OCI-LY7 (cell line): ENCODE results near the gene PRR18. TPM values are rescaled to one million over a fixed set of nuclear protein-coding genes. Genes with fewer than 3 reads are reported as not detected.

Source experiments
- BruUV-seq: library from RNA; stranded (reverse); fragments of 400-500 nt; replicated peaks from 2 replicates; lab custom pipeline; 2021; lab: Mats Ljungman, UMichigan
- CTCF ChIA-PET: fragments of 300-600 bp; sonication (Branson Sonifier 250); formaldehyde crosslinking; loops from one replicate; lab custom pipeline; 2022; ENCODE audit warnings: antibody characterized with exemption; ENCODE audit not compliant: unreplicated experiment; lab: Charles Lee
- POLR2A ChIA-PET: fragments of 300-600 bp; sonication (Branson Sonifier 250); formaldehyde crosslinking; loops from one replicate; lab custom pipeline; 2022; ENCODE audit warnings: antibody characterized with exemption; lab: Charles Lee
- DNase-seq: peaks from one replicate; pipeline ENCODE4 v3.0.0-alpha.2; 2015; ENCODE audit warnings: low spot score
- H2AFZ ChIP-seq: fragments of 200-600 bp; sonication (generic), shearing (Covaris generic); 2 replicates; pipeline ENCODE4 v1.6.1; 2014; ENCODE audit warnings: mild to moderate bottlenecking, antibody characterized with exemption, low read length, moderate library complexity
- H3K27ac ChIP-seq: fragments of 200-600 bp; sonication (generic); 2 replicates; pipeline ENCODE4 v1.5.1; 2014; ENCODE audit warnings: mixed run types, low read depth, mild to moderate bottlenecking, moderate library complexity, low read length, inconsistent platforms; ENCODE audit not compliant: poor library complexity, severe bottlenecking
- H3K36me3 ChIP-seq: fragments of 200-600 bp; sonication (generic); 2 replicates; pipeline ENCODE4 v1.6.1; 2014; ENCODE audit warnings: mild to moderate bottlenecking, antibody characterized with exemption, low read length, moderate library complexity, mixed read lengths; ENCODE audit not compliant: insufficient read depth
- H3K4me1 ChIP-seq: fragments of 200-600 bp; sonication (generic); 2 replicates; pipeline ENCODE4 v1.5.1; 2014; ENCODE audit warnings: mild to moderate bottlenecking, low read length; ENCODE audit not compliant: insufficient read depth, poor library complexity, severe bottlenecking
- H3K4me2 ChIP-seq: fragments of 200-600 bp; sonication (generic); 2 replicates; pipeline ENCODE4 v1.6.1; 2014; ENCODE audit warnings: mild to moderate bottlenecking, low read length
- H3K4me3 ChIP-seq: fragments of 200-600 bp; sonication (generic); 2 replicates; pipeline ENCODE4 v1.5.1; 2014; ENCODE audit warnings: mild to moderate bottlenecking, low read depth, low read length; ENCODE audit not compliant: poor library complexity, severe bottlenecking
- H3K79me2 ChIP-seq: fragments of 200-600 bp; sonication (generic); 2 replicates; pipeline ENCODE4 v1.6.1; 2016; ENCODE audit warnings: low read depth, mild to moderate bottlenecking, low read length, moderate library complexity, mixed read lengths; ENCODE audit not compliant: insufficient read depth
- H3K9me2 ChIP-seq: fragments of 200-600 bp; sonication (generic); 2 replicates; pipeline ENCODE4 v1.6.1; 2016; ENCODE audit warnings: mild to moderate bottlenecking, low read length, mixed read lengths; ENCODE audit not compliant: insufficient read depth
- H3K9me3 ChIP-seq: fragments of 200-600 bp; sonication (generic); 2 replicates; pipeline ENCODE4 v1.6.1; 2014; ENCODE audit warnings: mild to moderate bottlenecking, mixed run types, low read length, mixed read lengths
- H4K20me1 ChIP-seq: fragments of 200-600 bp; sonication (generic); 2 replicates; pipeline ENCODE4 v1.6.1; 2014; ENCODE audit warnings: mild to moderate bottlenecking, antibody characterized with exemption, low read length, moderate library complexity, mixed read lengths; ENCODE audit not compliant: insufficient read depth
- EZH2phosphoT487 ChIP-seq: fragments of 200-600 bp; sonication (generic); IDR thresholded peaks from 2 replicates; pipeline ENCODE4 v1.6.1; 2018; ENCODE audit warnings: low read depth, borderline replicate concordance, mild to moderate bottlenecking, mixed run types, antibody characterized with exemption, low read length, moderate library complexity, mixed read lengths
- intact Hi-C: fragments of 100-400 bp; cut with micrococcal nuclease; formaldehyde crosslinking; loops from one replicate; pipeline ENCODE4 v1.10.0; 2022; ENCODE audit not compliant: unreplicated experiment
- total RNA-seq, 2 experiments: library from RNA; depleted of rRNA in 1 of 2; stranded (reverse); fragments of >200 nt in 1 of 2; shearing (Covaris generic) in 1 of 2; gene quantifications; 2 replicates each; pipeline ENCODE4 v1.2.3, GENCODE V29; 2014 to 2022
- TF ChIP-seq, protein P1 (sequence below): fragments of 200-600 bp; sonication (generic); conservative IDR thresholded peaks from 2 replicates; pipeline ENCODE4 v1.5.1; 2014; ENCODE audit warnings: mild to moderate bottlenecking, antibody characterized with exemption, low read length, moderate library complexity, mixed read lengths

PRR18 gene
- total RNA-seq, 2 experiments from 2014 or later, result 0.13 to 0.38 TPM

DNA sequence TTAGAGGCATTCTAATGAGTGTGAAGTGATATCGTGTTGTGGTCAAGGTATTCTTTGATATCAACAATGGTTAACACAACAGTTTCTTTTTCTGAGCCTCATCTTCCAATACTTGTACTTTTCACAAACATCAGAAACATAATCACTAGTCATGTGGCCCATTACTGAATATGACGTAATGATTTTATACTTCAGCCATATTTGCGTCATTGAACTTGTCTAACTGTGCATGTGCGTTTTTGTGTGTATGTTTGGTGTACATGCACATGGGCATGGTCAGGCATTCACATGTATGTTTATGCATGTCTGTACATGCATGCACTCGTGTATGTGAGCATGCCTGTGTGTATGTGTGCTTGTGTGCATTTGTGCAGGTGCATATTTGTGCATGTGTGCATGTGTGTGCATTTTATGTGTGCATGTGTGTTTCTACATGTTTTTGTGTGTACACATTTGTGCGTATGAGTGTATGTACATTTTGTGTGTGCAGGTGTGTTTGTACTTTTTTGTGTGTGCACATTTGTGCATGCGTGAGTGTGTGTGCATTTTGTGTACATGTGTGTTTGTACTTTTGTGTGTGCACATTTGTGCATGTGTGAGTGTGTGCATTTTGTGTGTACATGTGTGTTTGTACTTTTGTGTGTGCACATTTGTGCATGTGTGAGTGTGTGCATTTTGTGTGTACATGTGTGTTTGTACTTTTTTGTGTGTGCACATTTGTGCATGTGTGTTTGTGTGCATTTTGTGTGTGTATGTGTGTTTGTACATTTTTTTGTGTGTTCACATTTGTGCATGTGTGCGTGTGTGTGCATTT is 29.4 kb downstream of the PRR18 start:
- no peaks in the 10 kb centered on the region for H4K20me1 ChIP-seq
- BruUV-seq, result no TSS peak
- H3K9me2 ChIP-seq, result no peaks in the 10 kb centered on the region
- no peaks in the 10 kb centered on the region for H3K36me3 ChIP-seq
- no peak for DNase-seq
- peaks cover 14% of the 10 kb centered on the region for H3K4me1 ChIP-seq
- POLR2A ChIA-PET, result interaction anchor here (1.0 kb wide), 1 partner anchor 29 kb away, joined by 3 read pairs; the partner anchor contains the start of gene PRR18
- TF ChIP-seq, protein P1, sequence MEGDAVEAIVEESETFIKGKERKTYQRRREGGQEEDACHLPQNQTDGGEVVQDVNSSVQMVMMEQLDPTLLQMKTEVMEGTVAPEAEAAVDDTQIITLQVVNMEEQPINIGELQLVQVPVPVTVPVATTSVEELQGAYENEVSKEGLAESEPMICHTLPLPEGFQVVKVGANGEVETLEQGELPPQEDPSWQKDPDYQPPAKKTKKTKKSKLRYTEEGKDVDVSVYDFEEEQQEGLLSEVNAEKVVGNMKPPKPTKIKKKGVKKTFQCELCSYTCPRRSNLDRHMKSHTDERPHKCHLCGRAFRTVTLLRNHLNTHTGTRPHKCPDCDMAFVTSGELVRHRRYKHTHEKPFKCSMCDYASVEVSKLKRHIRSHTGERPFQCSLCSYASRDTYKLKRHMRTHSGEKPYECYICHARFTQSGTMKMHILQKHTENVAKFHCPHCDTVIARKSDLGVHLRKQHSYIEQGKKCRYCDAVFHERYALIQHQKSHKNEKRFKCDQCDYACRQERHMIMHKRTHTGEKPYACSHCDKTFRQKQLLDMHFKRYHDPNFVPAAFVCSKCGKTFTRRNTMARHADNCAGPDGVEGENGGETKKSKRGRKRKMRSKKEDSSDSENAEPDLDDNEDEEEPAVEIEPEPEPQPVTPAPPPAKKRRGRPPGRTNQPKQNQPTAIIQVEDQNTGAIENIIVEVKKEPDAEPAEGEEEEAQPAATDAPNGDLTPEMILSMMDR, result no peak
- no peak for TF ChIP-seq EZH2phosphoT487
- CTCF ChIA-PET, result interaction anchor here (1.0 to 1.5 kb wide), 2 partner anchors 15 to 122 kb away, joined by 3 to 5 read pairs; no protein-coding TSS in a partner anchor
- no peak overlapping the region for H3K4me3 ChIP-seq
- intact Hi-C loops, result loop anchor here (5.0 kb wide), 1 partner anchor 391 kb away; no protein-coding TSS in a partner anchor
- H3K79me2 ChIP-seq, result no peaks in the 10 kb centered on the region
- no peak overlapping the region for H3K4me2 ChIP-seq
- no peaks in the 10 kb centered on the region for H3K9me3 ChIP-seq
- H3K27ac ChIP-seq, result no peak overlapping the region
- H2AFZ ChIP-seq, result no peak overlapping the region

DNA sequence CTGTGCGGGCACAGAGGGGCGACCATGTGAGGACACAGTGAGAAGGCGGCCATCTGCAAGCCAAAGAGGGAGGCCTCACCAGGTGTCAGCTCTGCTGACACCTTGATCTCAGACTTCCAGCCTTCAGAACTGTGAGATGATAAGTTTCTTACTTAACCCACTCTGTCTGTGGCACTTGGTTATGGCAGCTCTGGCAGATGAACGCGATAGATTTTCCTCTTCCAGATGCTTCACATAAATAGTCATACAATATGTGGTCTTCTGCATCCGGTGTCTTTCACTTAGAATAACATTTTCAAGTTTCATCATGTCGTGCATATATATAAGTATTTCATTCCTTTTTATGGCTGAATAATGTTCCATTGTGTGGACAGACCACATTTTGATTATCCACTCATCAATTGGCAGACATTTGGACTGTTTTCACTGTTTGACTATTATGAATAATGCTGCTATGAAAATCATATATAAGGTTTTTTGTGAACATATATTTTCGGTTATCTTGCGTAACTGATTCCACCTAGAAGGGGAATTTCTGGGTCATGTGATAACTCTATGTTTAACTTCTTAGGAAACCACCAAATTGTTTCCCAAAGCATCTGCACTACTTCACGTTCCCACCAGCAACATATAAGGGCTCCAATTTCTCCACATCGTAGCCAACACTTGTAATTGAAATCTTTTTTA is 30.2 kb downstream of the PRR18 start:
- no peaks in the 10 kb centered on the region for H3K79me2 ChIP-seq
- no peak overlapping the region for H2AFZ ChIP-seq
- no peak overlapping the region for H3K27ac ChIP-seq
- no peaks in the 10 kb centered on the region for H3K36me3 ChIP-seq
- H3K4me3 ChIP-seq, result no peak overlapping the region
- no peaks in the 10 kb centered on the region for H3K9me2 ChIP-seq
- TF ChIP-seq EZH2phosphoT487, result no peak
- TF ChIP-seq, protein P1, result no peak
- intact Hi-C loops, result loop anchor here (5.0 kb wide), 1 partner anchor 391 kb away; no protein-coding TSS in a partner anchor
- no peak for DNase-seq
- peaks cover 14% of the 10 kb centered on the region for H3K4me1 ChIP-seq
- no peaks in the 10 kb centered on the region for H4K20me1 ChIP-seq
- POLR2A ChIA-PET, result no interaction called here
- no peak overlapping the region for H3K4me2 ChIP-seq
- H3K9me3 ChIP-seq, result no peaks in the 10 kb centered on the region
- CTCF ChIA-PET, result interaction anchor here (2.0 kb wide), 1 partner anchor 126 kb away, joined by 5 read pairs; no protein-coding TSS in a partner anchor
- no TSS peak for BruUV-seq
